ENCODE results near the gene LIF. TPM values are rescaled to one million over a fixed set of nuclear protein-coding genes. Genes with fewer than 3 reads are reported as not detected.

LIF gene
- polyA plus RNA-seq, 1 of the 3 experiments (the other 2 are of a cell fraction) = 24.6 TPM

- TF ChIP-seq IRF3 (IDR thresholded peaks at IDR 0.05; ENCODE audit: low read depth, low read length) (no peak), EZH2phosphoT487 (IDR thresholded peaks at IDR 0.05; ENCODE audit: borderline replicate concordance, low read depth) (no peak), CTCF (IDR thresholded peaks at IDR 0.05) (no peak), CHD2 (IDR thresholded peaks at IDR 0.05; ENCODE audit: low read length, partially characterized antibody) (no peak), PBX3 (IDR thresholded peaks at IDR 0.05) (no peak)
Measured at GRCh38 chr22:30211124-30211820, 35.3 kb downstream of the LIF start (continued).

- peak; percentile 15 for DNase-seq
- Histone ChIP-seq H3K9me3 (no peaks in the 10 kb centered on the region), H3K36me3 (replicated peaks in 1 of 2; ENCODE audit: control insufficient read depth in 1 of 2, insufficient read depth in 2 of 2, low read length in 1 of 2) (no peaks in the 10 kb centered on the region), H3K9ac (peak overlapping the region; percentile 53; the same call in 1 of the 2 replicates), H4K20me1 (ENCODE audit: insufficient read depth) (no peaks in the 10 kb centered on the region), H3K27ac (ENCODE audit: low read depth in 2 of 2, low read length in 1 of 2) (peak overlapping the region in 1 of 2 experiments; percentile 94; a peak in 2 of 4 replicates), H2AFZ (ENCODE audit: low read depth) (no peak overlapping the region; the same call in 1 of the 2 replicates), H3K4me3 (ENCODE audit: low read depth in 2 of 2, low read length in 1 of 2) (no peak overlapping the region), H3K9me2 (no peaks in the 10 kb centered on the region), H3K27me3 (ENCODE audit: insufficient read depth) (no peaks in the 10 kb centered on the region), H3K4me2 (peak overlapping the region; percentile 37; the same call in 1 of the 2 replicates), H3K79me2 (ENCODE audit: insufficient read depth) (no peaks in the 10 kb centered on the region), H3F3A (replicated peaks; ENCODE audit: insufficient read depth) (peaks cover 38% of the 10 kb centered on the region), H3K4me1 (ENCODE audit: control insufficient read depth in 1 of 2, insufficient read depth in 2 of 2, low read depth in 1 of 2, low read length in 1 of 2) (peaks cover 29 to 54% of the 10 kb centered on the region in 2 experiments)
- CTCF ChIA-PET = interaction anchor here (1.0 to 1.4 kb wide), 3 partner anchors 15 to 122 kb away, joined by 3 read pairs; no protein-coding TSS in a partner anchor
- 22% methylated on average over 18 of the region's 19 CpGs for WGBS (ENCODE audit: low lambda C conversion rate)
- POLR2A ChIA-PET = no interaction called here
- no peak for TF ChIP-seq SIN3A (IDR thresholded peaks at IDR 0.05; ENCODE audit: borderline replicate concordance, low read depth, low read length)
- no peak for TF ChIP-seq TAF1 (IDR thresholded peaks at IDR 0.05; ENCODE audit: borderline replicate concordance, low read depth, low read length)
- TF ChIP-seq IRF3 (IDR thresholded peaks at IDR 0.05; ENCODE audit: low read depth, low read length) = no peak
- TF ChIP-seq NRF1 (IDR thresholded peaks at IDR 0.05; ENCODE audit: low read depth, low read length) = no peak
- no peak for TF ChIP-seq POLR2AphosphoS5 (IDR thresholded peaks at IDR 0.05; ENCODE audit: low read depth, low read length)
- TF ChIP-seq EP300 (IDR thresholded peaks at IDR 0.05; ENCODE audit: borderline replicate concordance in 1 of 2, low read depth in 1 of 2, low read length in 1 of 2) = peak in 1 of 2 experiments; percentile 35; a peak in 1 of 4 replicates
- TF ChIP-seq USF2 (IDR thresholded peaks at IDR 0.05; ENCODE audit: borderline replicate concordance, low read depth, low read length) = no peak
- no peak for TF ChIP-seq MXI1 (IDR thresholded peaks at IDR 0.05; ENCODE audit: low read depth, low read length)
- no peak for TF ChIP-seq EZH2phosphoT487 (IDR thresholded peaks at IDR 0.05; ENCODE audit: borderline replicate concordance, low read depth)
- no peak for TF ChIP-seq USF1 (IDR thresholded peaks at IDR 0.05; ENCODE audit: borderline replicate concordance, low read depth)
- TF ChIP-seq MAX (IDR thresholded peaks at IDR 0.05; ENCODE audit: low read depth) = no peak
- TF ChIP-seq RAD21 (IDR thresholded peaks at IDR 0.05; ENCODE audit: low read length) = no peak
- TF ChIP-seq RXRA (IDR thresholded peaks at IDR 0.05; ENCODE audit: borderline replicate concordance, low read depth) = no peak
- TF ChIP-seq GATA2 (CRISPR knock-in tag; IDR thresholded peaks at IDR 0.05) = no peak
- TF ChIP-seq RCOR1 (IDR thresholded peaks at IDR 0.05; ENCODE audit: low read length) = no peak
- TF ChIP-seq FOSL2 (IDR thresholded peaks at IDR 0.05; ENCODE audit: borderline replicate concordance, low read depth) = peak; percentile 53; the same call in 1 of the 2 replicates
Measured at GRCh38 chr22:30210235-30210909, 36.2 kb downstream of the LIF start.

All from SK-N-SH (cell line).